Stimulated activated CD8-positive, alpha-beta memory T cell treated with anti-CD3 and anti-CD28 coated beads, Interleukin-4, amount 100 ng/mL, for 24 hours (primary cell): ENCODE measurements around the gene RBM12.

Experiments
- DNase-seq: peaks from one replicate; pipeline ENCODE4 v3.0.0-alpha.2; 2020; ENCODE audit warnings: low read depth

Gene RBM12

DNA sequence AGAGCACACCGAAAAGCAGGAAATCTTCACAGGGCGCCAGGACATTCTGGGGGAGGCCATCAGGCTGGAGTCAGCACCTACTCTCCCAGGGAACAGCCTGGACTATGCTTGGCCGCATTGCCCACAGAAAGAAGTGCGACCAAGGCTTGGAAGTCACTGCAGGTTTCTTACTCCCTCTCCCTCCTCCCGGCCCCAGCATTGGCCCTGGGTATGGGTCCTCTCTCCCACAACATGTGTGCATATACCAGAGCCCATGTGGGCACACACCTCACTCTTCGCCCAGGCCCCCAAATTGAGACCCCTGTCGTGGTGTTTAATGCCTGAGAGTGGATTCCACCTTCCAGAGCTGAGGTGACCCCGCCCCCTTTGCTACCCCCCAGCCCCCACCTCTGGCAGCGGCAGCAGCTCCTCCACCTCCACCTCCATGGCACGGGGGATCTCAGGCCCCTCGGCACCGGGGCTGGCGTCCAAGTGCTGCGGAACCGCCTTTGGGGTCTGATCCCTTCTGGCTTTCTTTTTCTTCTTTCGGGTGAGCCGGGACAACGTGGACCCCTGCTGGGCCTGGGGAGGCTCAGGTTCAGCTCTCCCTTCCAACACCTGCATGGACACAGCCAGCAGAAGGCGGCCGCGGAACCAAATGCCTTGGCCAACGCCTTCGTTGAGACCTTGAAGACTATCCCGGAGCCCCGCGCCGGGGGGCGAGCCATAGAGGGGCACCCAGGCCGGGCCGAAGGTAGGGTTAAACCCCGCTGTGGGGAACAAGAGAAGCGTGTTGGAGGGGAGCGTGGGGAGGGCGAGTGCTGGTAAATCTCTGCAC, 64.3 kb downstream of the RBM12 start:
- DNase-seq: no peak

DNA sequence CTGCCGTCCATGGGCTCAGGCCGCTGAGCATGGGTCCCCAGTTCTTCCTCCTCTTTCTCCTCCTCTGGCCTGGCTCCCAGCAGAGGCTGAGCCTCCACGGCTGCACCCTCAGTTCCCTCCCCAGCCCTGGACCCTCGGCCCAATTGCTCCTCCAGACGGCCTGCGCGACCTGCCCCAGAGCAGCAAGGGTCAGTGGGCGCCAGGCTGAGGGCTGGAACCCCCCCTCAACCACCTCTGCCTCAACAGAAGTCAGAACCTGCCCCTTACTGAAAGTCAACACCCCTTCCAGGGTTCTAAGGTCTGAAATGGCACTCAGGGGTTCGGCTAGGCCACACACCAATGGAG, 65.0 kb downstream of the RBM12 start:
- DNase-seq: no peak
